Posterior cingulate gyrus (tissue), 11 donors: ENCODE results near the gene SCUBE1.
A peak's percentile ranks its signal among the peaks of the same experiment; 100 is the strongest.

Experiments
- DNase-seq, 10 donors: peaks; one replicate each; pipeline versions ENCODE4 v3.0.0 to v3.0.0-alpha.2; 2020 to 2021; ENCODE audit warnings: mixed read lengths in 3 of 10
- intact Hi-C: fragments of 100-400 bp; cut with DNase I; formaldehyde crosslinking; loops from one replicate; pipeline ENCODE4 v1.15.1; 2023

SCUBE1 gene

DNA sequence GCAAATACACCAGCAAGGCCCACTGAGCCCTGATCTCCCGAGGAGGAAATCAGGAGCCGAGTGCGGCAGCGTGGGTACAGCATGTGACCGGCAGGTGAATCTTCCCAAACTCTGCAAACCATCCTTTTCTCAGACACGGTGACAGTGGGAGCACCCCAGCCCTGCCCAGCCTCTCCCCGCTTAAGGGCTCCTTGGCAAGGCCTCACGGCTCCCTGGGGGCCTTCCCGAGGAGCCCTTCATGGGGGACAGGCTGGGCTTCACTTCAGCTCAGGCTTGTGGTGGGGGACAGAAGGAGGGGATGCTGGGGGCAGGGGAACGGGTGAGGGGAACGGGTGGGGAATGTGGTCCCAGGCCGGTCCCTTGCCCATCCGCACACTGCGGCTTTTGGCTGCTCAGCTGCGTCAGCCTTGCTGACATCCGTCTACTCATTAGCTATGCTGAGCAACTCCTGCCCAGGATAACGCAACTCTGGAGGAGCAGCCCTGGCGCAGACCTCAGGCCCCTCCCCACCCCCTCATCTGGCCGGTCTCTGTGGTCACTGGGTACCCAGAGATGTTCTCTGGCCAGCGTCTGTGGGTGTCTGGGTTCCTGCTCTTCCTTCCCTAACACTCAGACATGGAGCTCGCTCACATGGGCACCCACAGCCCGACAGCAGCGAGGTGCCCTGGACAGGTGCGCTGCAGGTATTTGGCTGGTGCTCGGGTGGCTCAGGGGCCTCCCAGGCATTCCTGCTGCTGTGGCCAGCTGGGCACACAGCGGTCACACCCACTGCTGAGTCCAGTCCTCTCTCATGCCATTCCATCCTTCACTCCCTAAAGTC is 134.3 kb downstream of the SCUBE1 start:
- DNase-seq, result peak in 2 of 10 donors; percentile 69 to 75
- intact Hi-C loops, result no loop called here

DNA sequence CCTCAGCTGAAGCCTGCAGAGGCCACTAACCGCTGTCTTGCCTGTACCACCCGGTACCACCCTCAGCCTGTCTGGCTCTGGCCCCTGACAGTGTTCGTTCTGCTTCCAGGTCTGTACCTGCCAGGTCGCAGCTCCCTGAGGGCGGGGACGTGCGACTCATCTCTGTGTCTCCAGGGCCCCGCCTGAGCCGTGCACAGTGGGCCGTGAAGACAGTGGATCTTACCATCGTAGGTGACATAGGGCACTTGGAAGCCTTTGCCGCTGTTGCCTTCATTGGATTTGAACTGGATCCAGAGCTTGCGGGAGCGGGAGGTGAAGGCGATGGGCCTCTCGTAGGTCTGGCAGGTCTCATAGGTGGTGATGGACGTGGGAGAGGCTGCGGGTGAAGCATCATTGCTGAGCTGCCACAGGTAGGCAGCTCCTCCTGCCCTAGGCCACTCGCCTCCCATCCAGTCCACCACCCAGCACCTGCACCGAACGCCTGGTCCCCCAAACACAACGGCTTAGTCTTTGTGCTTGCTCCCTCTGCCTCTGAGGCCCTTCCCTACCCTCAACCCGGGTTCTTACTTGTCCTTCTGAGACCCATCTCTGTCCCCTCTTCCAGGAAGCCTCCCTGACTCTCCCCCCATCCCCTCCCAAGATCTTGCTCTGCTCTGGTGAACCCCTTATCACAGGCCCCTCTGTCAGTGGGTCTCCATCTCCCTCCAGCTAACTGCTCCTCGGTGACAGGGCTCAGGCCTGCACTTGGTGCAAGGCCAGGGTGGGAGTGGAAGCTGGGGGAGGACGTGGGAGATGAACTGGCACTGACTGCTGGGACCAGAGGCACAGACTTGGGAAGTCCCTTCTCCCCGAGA is 135.1 kb downstream of the SCUBE1 start:
- peak in 2 of 10 donors; percentile 72 to 76 for DNase-seq
- intact Hi-C loops, result no loop called here

DNA sequence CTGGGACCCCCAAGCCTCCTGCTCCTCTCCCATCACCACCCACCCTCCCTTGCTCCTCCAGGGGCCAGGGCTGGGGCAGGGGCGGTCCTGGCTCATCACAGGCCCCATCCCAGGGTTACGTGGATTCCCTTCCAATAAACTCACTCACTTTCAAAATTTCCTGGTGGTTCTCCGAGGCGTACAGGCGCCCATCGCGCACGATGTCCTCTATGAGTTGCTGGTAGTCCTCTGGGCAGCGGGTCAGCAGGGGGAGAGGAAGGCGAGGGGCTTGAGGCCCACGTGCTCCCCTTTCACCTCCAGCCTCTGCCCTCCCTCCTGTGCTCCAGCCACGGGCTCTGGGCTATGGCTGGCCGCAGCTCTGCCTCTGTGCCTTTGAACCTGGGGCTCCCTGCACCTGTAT is 135.8 kb downstream of the SCUBE1 start:
- peak in 1 of 10 donors; percentile 42 for DNase-seq
- intact Hi-C loops, result no loop called here

DNA sequence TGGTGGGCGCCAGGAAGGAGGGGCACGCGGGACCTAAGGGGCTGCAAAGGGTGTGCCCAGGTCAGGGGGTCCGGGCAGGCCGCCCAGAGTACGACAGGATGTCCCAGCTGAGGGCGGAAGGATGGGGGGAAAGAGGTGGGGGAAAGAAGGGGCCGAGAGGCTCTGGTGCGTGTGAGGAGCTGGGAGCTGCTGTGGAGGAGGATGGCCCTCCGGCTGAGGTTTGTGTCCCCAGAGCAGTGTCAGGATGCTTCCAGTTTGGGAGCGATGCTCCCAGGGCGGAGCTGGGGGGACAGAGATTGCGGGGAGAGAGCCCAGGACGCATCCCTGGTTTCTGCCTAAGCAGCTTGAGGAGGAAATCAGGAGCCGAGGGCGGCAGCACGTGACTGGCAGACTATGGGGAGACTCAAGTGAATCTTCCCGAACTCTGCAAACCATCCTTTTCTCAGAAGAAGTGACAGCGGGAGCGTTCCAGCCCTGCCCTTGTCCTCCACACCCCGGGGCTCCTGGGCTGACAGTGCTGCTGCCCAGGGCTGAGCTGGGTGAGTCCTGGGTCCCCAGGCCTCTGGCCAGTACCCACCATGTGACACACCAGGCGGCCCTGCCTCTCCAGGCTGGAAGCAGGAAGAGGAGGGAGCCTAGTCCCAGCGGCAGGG is 136.5 kb downstream of the SCUBE1 start:
- DNase-seq, result peak in 1 of 10 donors; percentile 73
- intact Hi-C loops, result no loop called here

DNA sequence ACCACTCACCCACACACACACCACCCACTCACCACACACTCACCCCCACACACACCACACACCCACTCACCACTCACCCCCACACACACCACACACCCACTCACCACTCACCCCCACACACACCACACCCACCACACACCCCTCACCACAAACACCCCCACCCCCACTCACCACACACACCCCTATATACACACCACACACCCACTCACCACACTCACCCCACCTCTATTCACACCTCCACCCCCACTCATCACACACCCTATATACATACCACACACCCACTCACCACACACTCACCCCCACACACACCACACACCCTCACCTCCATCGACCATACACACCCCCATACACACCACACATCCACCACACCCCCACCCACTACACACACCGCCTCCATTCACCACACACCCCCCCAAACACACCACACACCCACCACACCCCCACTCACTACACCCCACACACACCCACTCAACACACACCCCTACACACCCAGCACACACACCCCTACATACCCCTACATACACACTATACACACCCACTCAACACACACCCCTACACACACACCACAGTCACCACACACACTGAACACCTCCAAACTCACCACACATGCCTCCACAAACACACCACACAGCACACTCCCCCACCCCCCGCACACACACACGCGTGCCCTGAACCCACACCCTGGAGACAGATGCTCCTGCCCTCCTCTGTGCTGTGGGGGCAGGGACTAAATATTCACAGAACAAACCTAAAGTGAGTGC is 137.2 kb downstream of the SCUBE1 start:
- intact Hi-C loops, result no loop called here
- DNase-seq, result peak in 1 of 10 donors; percentile 46

DNA sequence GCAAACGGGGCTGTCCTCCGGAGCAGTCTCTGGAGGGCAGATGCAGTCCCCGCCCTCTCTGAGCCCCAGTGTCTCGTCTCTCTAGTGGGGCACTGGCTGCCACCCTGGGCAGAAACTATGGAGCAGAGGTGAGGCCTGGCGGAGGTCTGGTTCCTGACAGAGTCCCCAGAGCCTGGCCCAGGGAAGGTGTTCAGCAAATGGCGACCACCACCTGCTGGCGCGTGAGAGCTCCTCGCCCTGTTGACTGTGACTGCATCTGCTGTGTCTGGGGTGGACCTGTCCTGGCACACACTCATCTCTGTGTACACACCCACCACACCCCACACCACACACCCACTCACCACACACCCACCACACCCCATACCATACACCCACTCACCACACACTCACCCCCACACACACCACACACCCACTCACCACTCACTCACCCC is 137.9 kb downstream of the SCUBE1 start:
- DNase-seq, result peak in 1 of 10 donors; percentile 56

DNA sequence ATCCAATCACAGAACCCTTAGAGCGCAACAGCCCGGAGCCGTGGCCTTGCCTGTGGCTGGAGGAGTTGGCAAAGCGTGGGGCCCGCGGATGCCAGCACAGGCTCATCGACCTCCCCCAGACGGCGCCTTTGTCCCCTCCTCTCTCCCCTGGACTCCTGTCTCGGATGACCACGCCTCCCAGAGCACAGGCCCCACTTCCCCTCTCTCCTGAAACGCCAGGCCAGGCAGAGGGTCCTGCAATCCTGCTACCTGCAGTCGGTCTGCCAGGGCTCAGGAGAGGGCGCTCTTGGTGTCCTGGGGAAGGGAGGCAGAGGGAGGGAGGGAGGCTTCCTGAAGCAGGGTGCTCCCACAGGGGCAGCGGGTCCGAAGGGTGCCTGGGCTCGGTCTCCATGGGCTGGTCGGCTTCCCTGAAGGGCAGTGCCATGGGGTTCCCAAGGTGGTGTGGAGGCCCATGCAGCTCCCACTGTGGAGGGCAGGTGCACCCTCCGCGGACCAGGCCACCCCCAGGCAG is 139.6 kb downstream of the SCUBE1 start:
- intact Hi-C loops, result no loop called here
- DNase-seq, result peak in 1 of 10 donors; percentile 78

More for the DNA sequence above, 137.9 kb downstream of the SCUBE1 start:
- intact Hi-C loops, result no loop called here

DNA sequence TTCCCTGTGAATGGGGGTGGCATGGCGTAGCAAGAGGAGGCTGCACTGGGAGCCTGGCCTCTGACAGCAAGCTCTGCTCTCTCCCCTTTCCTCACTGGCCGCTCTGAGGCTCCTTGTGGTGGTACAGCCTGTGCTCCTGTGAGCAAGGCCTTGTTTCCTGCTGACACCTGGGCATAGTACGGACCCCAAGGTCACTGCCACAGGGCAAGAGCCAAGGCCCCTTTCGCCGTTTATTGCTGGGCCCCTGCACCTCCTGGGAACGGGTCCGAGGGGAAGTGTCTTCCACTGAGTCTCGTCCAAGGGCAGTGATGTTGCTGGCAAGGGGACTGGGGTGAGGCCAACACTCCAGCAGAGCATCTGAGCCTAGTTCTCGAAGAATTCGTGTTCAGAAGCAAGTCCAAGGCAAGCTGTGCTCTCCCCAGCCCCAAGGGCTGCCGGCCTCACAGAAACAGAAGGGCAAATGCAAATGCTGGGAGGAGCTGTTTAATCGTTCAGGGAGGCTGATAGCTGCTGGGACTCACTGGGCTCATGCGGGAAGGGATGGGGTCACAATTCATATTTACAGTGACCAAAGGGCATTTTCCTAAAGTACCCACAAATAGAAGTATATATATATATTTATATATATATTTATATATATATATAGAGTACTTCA is 140.3 kb downstream of the SCUBE1 start:
- intact Hi-C loops, result no loop called here
- peak in 1 of 10 donors; percentile 72 for DNase-seq

DNA sequence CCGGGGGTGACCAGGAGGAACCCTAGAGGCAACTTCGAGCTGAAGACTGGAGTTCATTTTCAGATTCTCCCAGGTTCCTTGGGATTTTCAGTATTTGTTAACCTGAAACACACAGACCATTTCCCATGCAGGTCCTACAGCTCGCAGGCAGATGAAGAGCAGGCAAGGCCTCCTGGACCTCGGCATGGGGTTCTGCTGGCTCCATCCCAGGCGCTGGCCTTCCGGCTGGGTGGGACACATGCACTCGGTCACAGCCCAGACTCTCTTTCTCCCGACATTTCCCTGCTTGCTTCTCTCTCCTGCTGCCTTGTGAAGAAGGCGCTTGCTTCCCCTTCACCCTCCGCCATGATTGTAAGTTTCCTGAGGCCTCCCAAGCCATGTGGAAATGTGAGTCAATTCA is 140.8 kb downstream of the SCUBE1 start:
- intact Hi-C loops, result no loop called here
- DNase-seq, result peak in 1 of 10 donors; percentile 59

DNA sequence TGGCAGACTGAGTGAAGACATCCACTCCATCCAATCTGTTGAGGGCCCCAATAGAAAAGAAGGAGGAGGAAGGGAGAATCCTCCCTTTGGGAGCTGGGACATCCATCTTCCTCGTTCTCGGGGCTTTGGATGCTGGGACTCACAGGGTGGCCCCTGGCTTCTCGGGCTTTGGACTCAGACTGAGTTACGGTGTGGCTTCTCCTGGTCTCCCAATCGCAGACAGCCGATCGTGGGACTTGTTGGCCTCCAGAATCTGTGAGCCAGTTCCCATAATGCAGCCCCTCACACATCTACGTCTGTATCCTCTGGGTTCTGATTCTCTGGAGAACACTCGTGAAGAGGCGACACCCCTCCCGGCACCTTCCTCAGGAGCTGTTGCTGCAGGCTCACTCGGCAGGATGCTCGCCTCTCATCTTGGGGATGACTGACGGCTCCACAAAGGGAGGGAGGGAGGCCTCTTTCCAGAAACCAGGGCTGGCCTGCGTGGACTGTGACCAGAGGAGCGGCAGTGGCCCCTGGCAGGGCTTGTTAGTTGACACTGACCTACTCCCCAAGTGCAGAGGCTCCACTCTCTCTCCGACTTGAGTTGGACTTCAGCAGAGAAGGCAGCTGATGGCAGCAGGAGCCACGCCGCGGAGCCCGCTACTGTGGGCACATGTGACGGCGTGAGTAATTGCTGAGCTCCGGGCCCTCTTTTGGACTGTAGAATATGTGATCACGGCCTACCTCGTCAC is 141.5 kb downstream of the SCUBE1 start:
- intact Hi-C loops, result no loop called here
- peak in 1 of 10 donors; percentile 52 for DNase-seq

DNA sequence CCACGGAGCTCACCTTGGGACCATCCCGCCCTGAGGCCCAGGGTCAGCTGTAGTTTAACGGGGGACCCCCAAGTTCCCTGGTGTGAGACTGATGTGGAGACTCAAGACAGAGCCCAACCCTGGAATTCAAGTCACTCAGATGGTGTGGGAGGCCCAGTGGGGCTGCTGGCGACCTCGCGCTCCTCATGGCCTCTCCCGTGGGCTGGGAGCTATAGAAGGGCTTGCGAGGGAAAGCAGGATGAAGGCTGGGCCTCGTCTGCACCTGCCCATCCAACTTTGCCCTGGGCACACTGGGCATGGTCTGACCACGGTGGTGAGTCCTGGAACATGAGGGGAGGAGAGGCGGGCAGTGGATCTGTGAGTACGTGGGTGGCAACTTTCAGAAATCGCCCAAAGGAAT is 142.6 kb downstream of the SCUBE1 start:
- intact Hi-C loops, result no loop called here
- DNase-seq, result peak in 1 of 10 donors; percentile 65

DNA sequence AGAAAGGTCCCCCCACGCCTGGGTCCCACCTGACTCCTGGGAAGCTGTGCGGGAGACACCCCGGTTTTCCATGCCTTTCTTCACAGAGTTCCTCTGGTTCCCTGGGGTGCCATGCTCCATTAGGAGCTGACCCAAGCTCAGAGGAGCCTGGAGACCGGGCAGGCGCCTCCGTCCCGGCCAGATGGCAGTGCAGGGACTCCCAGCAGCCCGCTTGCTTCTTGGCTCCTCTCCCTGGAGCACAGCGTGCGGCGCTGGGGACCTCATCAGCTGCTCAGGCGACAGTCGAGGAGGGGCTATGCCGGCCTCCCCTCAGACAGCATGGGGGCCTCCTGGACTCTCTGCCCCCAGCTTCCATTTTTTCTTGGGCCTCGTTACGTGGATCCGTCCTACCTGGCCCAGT is 143.1 kb downstream of the SCUBE1 start:
- intact Hi-C loops, result no loop called here
- peak in 1 of 10 donors; percentile 75 for DNase-seq

DNA sequence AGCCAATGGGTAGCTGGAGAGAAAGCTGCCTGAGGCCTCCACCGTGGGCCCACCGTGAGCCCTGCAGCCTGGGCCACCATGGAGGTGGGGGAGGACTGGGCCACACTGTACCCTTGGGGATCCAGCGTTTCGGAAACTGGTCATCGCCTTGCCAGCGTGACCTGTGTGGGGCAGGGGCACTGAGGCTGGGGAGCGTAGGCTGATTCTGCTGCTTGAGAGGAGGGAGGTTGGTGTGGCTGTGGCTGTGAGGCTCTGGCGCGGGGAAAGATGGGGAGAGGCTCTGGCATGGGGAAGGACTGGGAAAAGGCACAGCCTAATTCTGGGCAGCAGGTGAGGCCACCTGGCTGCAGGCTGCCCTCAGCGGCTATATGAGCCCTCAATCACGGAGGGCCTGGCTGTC is 143.6 kb downstream of the SCUBE1 start:
- intact Hi-C loops, result no loop called here
- DNase-seq, result peak in 2 of 10 donors; percentile 47 to 61

DNA sequence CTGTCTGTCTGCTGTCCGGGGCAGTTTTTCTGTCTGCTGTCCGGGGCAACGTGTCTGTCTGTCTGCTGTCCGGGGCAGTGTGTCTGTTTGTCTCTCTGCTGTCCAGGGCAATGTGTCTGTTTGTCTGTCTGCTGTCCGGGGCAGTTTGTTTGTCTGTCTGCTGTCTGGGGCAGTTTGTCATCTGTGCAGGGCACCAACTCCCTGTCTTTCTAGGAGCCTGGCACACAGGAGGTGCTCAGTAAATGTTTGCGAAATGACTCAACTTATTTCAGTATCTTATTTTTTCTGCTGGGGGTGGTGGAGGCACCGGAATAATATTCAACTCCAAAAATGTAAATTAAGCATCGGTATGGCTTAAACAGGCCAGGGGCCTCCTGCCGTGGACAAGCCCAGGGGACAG is 144.2 kb downstream of the SCUBE1 start:
- peak in 1 of 10 donors; percentile 55 for DNase-seq
- intact Hi-C loops, result no loop called here

DNA sequence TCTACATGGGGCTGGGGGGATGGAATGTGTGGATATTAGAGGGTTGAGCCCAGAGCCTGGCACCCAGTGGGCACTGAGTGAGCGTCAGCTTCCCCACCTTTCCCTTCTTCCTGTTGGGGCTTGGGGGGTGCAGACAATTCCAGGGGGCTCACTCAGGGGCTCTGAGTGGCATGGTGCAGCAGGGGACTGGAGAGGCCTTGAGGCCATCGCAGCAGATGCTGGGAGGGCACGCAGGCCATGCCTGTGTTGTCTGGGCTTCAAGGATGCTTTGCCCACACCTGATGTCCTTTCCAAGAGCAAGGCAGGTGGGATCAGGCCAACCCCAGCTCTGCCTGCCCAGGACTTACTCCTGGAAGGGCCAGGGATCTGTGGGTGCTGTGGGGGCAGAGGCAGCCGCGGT is 145.0 kb downstream of the SCUBE1 start:
- peak in 2 of 10 donors; percentile 31 to 45 for DNase-seq
- intact Hi-C loops, result no loop called here

DNA sequence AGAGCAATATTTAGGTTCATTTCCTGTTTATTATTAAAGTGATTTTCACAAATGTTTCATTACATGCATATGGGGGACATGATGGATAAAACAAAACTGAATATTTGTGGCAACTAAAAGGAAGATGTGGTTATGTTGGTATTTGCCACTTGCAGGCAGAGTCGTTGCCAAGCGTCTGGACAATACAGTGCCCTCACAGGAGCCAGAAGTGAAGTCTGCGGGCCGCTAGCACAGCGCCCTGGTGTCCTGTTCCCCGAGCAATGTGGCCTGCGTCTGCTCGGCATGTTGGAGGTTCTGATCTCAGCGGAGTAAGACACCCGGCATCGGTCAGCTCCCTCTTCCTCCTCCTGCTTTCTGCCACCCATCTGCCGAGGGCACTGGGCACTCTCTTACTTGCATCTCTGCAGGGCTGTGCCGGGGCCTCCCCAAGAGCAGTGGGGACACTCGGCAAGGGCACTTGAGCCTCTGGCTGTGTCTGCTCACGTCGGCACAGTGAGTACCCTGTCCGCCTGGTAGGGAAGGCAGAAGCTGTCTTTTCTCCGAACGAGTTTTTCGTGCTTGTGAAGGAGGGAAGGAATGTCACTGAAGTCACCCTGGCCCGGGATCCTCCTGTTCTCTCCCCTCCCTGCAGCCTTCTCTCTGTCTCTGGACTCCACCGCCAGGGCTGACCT is 145.8 kb downstream of the SCUBE1 start:
- peak in 2 of 10 donors; percentile 60 to 61 for DNase-seq
- intact Hi-C loops, result no loop called here

DNA sequence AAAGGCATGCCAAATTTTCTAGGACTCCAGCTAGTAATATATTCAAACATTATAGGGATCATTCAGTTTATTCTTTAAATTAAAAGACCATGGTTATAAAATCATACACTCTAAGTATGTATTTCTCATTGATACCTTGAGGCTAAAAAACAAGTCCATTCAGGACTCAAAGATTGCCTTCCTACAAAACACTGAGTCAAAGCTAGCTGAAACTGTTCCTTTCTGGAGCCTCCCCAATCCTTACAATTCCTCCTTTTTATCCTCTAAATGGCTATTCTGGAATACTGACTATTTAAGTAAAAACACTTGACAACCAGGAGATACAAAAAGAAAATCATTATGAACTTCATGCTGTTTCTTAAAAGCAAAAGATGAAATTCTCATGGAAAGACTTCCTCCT is 151.3 kb downstream of the SCUBE1 start:
- intact Hi-C loops, result no loop called here
- no peak for DNase-seq
